ENCODE measurements around the gene TBL1XR1. TPM values are rescaled to one million over a fixed set of nuclear protein-coding genes. Genes with fewer than 3 reads are reported as not detected.

TBL1XR1 gene
- total and polyA plus RNA-seq, 2 of the 4 experiments (the other 2 are of a cell fraction) = 25.2 to 170 TPM

DNA sequence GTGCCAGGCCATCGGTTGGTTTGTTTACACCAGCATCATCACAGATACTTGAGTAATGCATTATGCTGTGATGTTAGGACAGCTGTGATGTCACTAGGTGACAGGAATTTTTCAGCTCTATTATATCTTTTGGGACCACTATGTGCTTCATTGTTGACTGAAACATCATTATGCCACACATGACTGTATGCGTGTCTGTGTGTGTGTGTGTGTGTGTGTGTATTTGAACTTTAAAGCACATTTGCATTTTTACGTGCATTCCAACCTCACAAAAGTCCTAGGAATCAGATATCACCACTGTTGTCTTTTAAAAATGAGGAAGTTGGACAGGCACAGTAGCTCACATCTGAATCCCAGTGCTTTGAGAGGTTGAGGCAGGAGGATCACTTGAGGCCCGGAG is 223.0 kb downstream of the TBL1XR1 start:
- no peak overlapping the region for H2AK5ac ChIP-seq (ENCODE audit: low read depth, low read length)
- no peak overlapping the region for H3K14ac ChIP-seq (replicated peaks; ENCODE audit: low read depth, low read length)
- H2BK5ac ChIP-seq (ENCODE audit: low read depth, low read length, poor library complexity, severe bottlenecking) = no peak overlapping the region
- no peaks in the 10 kb centered on the region for H3K27me3 ChIP-seq (ENCODE audit: control insufficient read depth, insufficient read depth, low read length)
- H2AK9ac ChIP-seq (replicated peaks; ENCODE audit: low read depth, low read length, poor library complexity) = no peak overlapping the region
- intact Hi-C loops (cut with micrococcal nuclease) (no loop called here), in situ Hi-C loops (cut with MboI; ENCODE audit: low sequenced_read_pairs) (no loop called here), dilution Hi-C loops (cut with HindIII; ENCODE audit: low sequenced_read_pairs, unreplicated experiment) (no loop called here)
- ATAC-seq (ENCODE audit: low read depth) = no peak
- DNase-seq = no peak
- H3K56ac ChIP-seq (ENCODE audit: extremely low read depth, insufficient read depth, low read length) = no peak overlapping the region
- H2BK20ac ChIP-seq (ENCODE audit: low read depth, low read length) = no peak overlapping the region
- no peak overlapping the region for H2BK120ac ChIP-seq (ENCODE audit: low read depth, low read length)
- no CpG with 5 or more reads among the region's 4 CpGs for WGBS, 2 experiments (ENCODE audit: extremely low coverage in 2 of 2, insufficient read length in 1 of 2)
- H3K9ac ChIP-seq (ENCODE audit: low read depth, low read length) = no peak overlapping the region
- no peaks in the 10 kb centered on the region for H3K4me1 ChIP-seq (ENCODE audit: control insufficient read depth, insufficient read depth, low read length)
- no peak overlapping the region for H3K27ac ChIP-seq (ENCODE audit: insufficient read depth, low read length)
- no TSS peak for BruUV-seq (replicated peaks)
- H4K20me1 ChIP-seq (ENCODE audit: insufficient read depth, low read length) = no peaks in the 10 kb centered on the region
- no peak overlapping the region for H4K91ac ChIP-seq (ENCODE audit: insufficient read depth, low read depth, low read length)
- H3K4ac ChIP-seq (ENCODE audit: low read depth, low read length) = no peak overlapping the region
- ChIA-PET CTCF (no interaction called here), POLR2A (ENCODE audit: unreplicated experiment) (no interaction called here)
- no peak overlapping the region for H4K5ac ChIP-seq (ENCODE audit: low read depth, low read length)
- H3K4me2 ChIP-seq (ENCODE audit: low read depth, low read length) = no peak overlapping the region
- no peaks in the 10 kb centered on the region for H3K9me3 ChIP-seq (ENCODE audit: control insufficient read depth, insufficient read depth, low read length)
- TF ChIP-seq SMC3 (IDR thresholded peaks at IDR 0.05; ENCODE audit: low read depth, low read length) (no peak), FOS (IDR thresholded peaks at IDR 0.05; ENCODE audit: low read depth, low read length) (no peak), RFX5 (IDR thresholded peaks at IDR 0.05; ENCODE audit: low read depth, low read length) (no peak), CHD1 (IDR thresholded peaks at IDR 0.05; ENCODE audit: low read depth, low read length) (no peak), RCOR1 (IDR thresholded peaks at IDR 0.05; ENCODE audit: insufficient replicate concordance, low read length) (no peak), RAD21 (IDR thresholded peaks at IDR 0.05; ENCODE audit: low read length) (no peak), MAZ (IDR thresholded peaks at IDR 0.05; ENCODE audit: borderline replicate concordance, low read depth, low read length) (no peak), MAFK (IDR thresholded peaks at IDR 0.05; ENCODE audit: low read depth, low read length) (no peak), POLR2A (IDR thresholded peaks at IDR 0.05; ENCODE audit: low read depth, low read length) (no peak), MXI1 (IDR thresholded peaks at IDR 0.05; ENCODE audit: borderline replicate concordance, low read depth, low read length) (no peak), BHLHE40 (IDR thresholded peaks at IDR 0.05; ENCODE audit: low read depth, low read length) (no peak), NFE2L2 (IDR thresholded peaks at IDR 0.05; ENCODE audit: low read depth, low read length) (no peak)
- TF ChIP-seq, protein P1, sequence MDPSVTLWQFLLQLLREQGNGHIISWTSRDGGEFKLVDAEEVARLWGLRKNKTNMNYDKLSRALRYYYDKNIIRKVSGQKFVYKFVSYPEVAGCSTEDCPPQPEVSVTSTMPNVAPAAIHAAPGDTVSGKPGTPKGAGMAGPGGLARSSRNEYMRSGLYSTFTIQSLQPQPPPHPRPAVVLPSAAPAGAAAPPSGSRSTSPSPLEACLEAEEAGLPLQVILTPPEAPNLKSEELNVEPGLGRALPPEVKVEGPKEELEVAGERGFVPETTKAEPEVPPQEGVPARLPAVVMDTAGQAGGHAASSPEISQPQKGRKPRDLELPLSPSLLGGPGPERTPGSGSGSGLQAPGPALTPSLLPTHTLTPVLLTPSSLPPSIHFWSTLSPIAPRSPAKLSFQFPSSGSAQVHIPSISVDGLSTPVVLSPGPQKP (IDR thresholded peaks at IDR 0.05; ENCODE audit: borderline replicate concordance, low read depth, low read length) = no peak
- TF ChIP-seq, protein P2, sequence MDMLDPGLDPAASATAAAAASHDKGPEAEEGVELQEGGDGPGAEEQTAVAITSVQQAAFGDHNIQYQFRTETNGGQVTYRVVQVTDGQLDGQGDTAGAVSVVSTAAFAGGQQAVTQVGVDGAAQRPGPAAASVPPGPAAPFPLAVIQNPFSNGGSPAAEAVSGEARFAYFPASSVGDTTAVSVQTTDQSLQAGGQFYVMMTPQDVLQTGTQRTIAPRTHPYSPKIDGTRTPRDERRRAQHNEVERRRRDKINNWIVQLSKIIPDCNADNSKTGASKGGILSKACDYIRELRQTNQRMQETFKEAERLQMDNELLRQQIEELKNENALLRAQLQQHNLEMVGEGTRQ (IDR thresholded peaks at IDR 0.05; ENCODE audit: low read depth, low read length) = no peak
- TF ChIP-seq, protein P3, sequence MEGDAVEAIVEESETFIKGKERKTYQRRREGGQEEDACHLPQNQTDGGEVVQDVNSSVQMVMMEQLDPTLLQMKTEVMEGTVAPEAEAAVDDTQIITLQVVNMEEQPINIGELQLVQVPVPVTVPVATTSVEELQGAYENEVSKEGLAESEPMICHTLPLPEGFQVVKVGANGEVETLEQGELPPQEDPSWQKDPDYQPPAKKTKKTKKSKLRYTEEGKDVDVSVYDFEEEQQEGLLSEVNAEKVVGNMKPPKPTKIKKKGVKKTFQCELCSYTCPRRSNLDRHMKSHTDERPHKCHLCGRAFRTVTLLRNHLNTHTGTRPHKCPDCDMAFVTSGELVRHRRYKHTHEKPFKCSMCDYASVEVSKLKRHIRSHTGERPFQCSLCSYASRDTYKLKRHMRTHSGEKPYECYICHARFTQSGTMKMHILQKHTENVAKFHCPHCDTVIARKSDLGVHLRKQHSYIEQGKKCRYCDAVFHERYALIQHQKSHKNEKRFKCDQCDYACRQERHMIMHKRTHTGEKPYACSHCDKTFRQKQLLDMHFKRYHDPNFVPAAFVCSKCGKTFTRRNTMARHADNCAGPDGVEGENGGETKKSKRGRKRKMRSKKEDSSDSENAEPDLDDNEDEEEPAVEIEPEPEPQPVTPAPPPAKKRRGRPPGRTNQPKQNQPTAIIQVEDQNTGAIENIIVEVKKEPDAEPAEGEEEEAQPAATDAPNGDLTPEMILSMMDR (conservative IDR thresholded peaks at IDR 0.05; ENCODE audit: low read depth, low read length) = no peak
- H3K36me3 ChIP-seq (ENCODE audit: control insufficient read depth, insufficient read depth, low read length) = no peaks in the 10 kb centered on the region
- no peak overlapping the region for H3K4me3 ChIP-seq (ENCODE audit: insufficient read depth, low read depth, low read length)
- no peak overlapping the region for H4K8ac ChIP-seq (ENCODE audit: low read depth in 2 of 2, low read length in 2 of 2)
- H3K9me1 ChIP-seq (ENCODE audit: insufficient read depth, low read length) = no peaks in the 10 kb centered on the region
- no peak overlapping the region for H2BK15ac ChIP-seq (ENCODE audit: low read depth, low read length)
- no peak overlapping the region for H3K18ac ChIP-seq (ENCODE audit: low read depth, low read length)
- no peaks in the 10 kb centered on the region for H3K79me1 ChIP-seq (ENCODE audit: low read depth in 1 of 2, low read length in 2 of 2)
- no peak overlapping the region for H3K23ac ChIP-seq (ENCODE audit: low read depth, low read length)
- H2AFZ ChIP-seq (replicated peaks; ENCODE audit: low read length, poor library complexity) = no peak overlapping the region

Data from IMR-90 (cell line).